Loucy (cell line): ENCODE results near the gene PSMG3.

Source experiments
- H2AFZ ChIP-seq: fragments of 200-600 bp; sonication (generic); 2 replicates; pipeline ENCODE4 v1.6.0; 2016; ENCODE audit warnings: antibody characterized with exemption, mild to moderate bottlenecking, low read length, moderate library complexity
- H3F3A ChIP-seq: fragments of 200-600 bp; 2 replicates; pipeline ENCODE4 v1.6.0; 2016; ENCODE audit warnings: antibody characterized with exemption, low read depth, mild to moderate bottlenecking
- H3K27me3 ChIP-seq: fragments of 200-600 bp; sonication (generic); 2 replicates; pipeline ENCODE4 v1.6.1; 2014; ENCODE audit warnings: low read length, mild to moderate bottlenecking; ENCODE audit not compliant: insufficient read depth, poor library complexity, severe bottlenecking
- H3K36me3 ChIP-seq: fragments of 200-600 bp; sonication (generic); 2 replicates; pipeline ENCODE4 v1.6.1; 2016; ENCODE audit warnings: low read length; ENCODE audit not compliant: insufficient read depth
- H3K4me1 ChIP-seq: fragments of 200-600 bp; sonication (generic); 2 replicates; pipeline ENCODE4 v1.5.1; 2014; ENCODE audit warnings: low read length, mild to moderate bottlenecking; ENCODE audit not compliant: insufficient read depth, poor library complexity, severe bottlenecking
- H3K4me2 ChIP-seq: fragments of 200-600 bp; sonication (generic); 2 replicates; pipeline ENCODE4 v1.6.0; 2014; ENCODE audit warnings: antibody characterized with exemption, low read length, low read depth, mild to moderate bottlenecking; ENCODE audit not compliant: poor library complexity, severe bottlenecking
- H3K4me3 ChIP-seq: fragments of 200-600 bp; sonication (generic); 2 replicates; pipeline ENCODE4 v1.5.1; 2014; ENCODE audit warnings: low read length, mild to moderate bottlenecking, mixed read lengths; ENCODE audit not compliant: poor library complexity, severe bottlenecking
- H3K79me2 ChIP-seq: fragments of 200-600 bp; sonication (generic); 2 replicates; pipeline ENCODE4 v1.6.1; 2014; ENCODE audit warnings: low read length; ENCODE audit not compliant: insufficient read depth
- H3K9ac ChIP-seq: fragments of 200-600 bp; sonication (generic); 2 replicates; pipeline ENCODE4 v1.6.0; 2014; ENCODE audit warnings: mild to moderate bottlenecking, low read depth, low read length, moderate library complexity; ENCODE audit not compliant: poor library complexity, severe bottlenecking
- H3K9me2 ChIP-seq: fragments of 200-600 bp; sonication (generic); replicated peaks from 2 replicates; pipeline ENCODE4 v1.6.1; 2016; ENCODE audit warnings: low read depth, low read length, mixed read lengths
- H3K9me3 ChIP-seq: fragments of 200-600 bp; sonication (generic); 2 replicates; pipeline ENCODE4 v1.6.1; 2014; ENCODE audit warnings: mild to moderate bottlenecking, antibody characterized with exemption, low read length, low read depth; ENCODE audit not compliant: insufficient read depth
- H4K20me1 ChIP-seq: fragments of 200-600 bp; sonication (generic); 2 replicates; pipeline ENCODE4 v1.6.0; 2014; ENCODE audit warnings: antibody characterized with exemption, low read length, mild to moderate bottlenecking; ENCODE audit not compliant: insufficient read depth, poor library complexity, severe bottlenecking
- EZH2phosphoT487 ChIP-seq: fragments of 200-600 bp; IDR thresholded peaks from 2 replicates; pipeline ENCODE4 v1.6.1; 2018; ENCODE audit warnings: antibody characterized with exemption, mild to moderate bottlenecking, moderate library complexity, borderline replicate concordance
- TF ChIP-seq, protein P1 (sequence below): fragments of 200-600 bp; sonication (generic); conservative IDR thresholded peaks from 2 replicates; pipeline ENCODE4 v1.5.1; 2014; ENCODE audit warnings: mild to moderate bottlenecking, antibody characterized with exemption, low read length

PSMG3 gene

DNA sequence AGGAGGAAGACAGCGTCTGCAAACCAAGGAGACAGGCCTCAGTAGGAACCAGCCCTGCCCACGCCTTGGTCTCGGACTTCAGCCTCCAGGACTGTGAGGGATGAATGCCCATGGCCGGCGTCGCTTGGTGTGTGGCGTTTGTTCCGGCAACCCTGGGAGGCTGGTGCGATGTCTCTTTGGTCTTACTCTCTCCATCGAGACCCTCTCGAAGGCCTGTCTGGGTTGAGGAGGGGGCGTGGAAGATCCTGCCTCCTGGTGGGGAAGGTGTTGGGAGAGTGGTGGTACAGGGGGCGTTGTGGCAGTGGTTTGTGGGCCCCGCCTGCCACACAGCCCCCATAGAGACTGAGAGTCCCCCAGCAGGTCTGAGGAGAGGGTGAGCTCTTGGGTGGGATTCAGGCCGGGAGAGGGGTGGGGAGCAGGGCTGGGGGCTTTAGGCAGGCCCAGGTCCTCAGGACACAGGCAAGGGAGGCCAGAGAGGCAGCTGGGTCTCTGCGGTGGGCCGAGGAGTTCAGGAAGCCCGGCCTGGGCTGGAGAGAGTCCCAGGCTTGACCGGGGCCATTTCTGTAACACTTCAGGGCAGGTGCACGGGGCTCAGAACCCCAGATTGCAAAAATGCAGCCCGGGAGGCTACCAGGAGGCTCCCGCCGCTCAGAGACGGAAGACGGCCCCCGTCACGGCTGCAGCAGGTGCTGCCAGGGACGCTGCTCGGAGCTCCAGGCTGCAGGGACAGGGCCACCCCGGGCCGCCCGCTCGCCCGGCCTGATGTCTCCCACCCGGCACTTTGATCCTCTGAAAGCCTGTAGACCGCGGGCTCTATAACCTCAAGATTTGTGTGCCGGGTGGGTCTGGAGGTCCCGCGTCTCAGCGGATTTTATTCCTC lies 33.8 kb upstream of the PSMG3 start:
- H4K20me1 ChIP-seq = no peaks in the 10 kb centered on the region
- H2AFZ ChIP-seq = no peak overlapping the region
- no peaks in the 10 kb centered on the region for H3K27me3 ChIP-seq
- H3K4me1 ChIP-seq = peaks cover 13% of the 10 kb centered on the region
- no peaks in the 10 kb centered on the region for H3K9me3 ChIP-seq
- no peaks in the 10 kb centered on the region for H3K36me3 ChIP-seq
- no peak overlapping the region for H3K4me2 ChIP-seq
- no peaks in the 10 kb centered on the region for H3K79me2 ChIP-seq
- no peaks in the 10 kb centered on the region for H3F3A ChIP-seq
- no peaks in the 10 kb centered on the region for H3K9me2 ChIP-seq
- no peak overlapping the region for H3K4me3 ChIP-seq
- TF ChIP-seq, protein P1, sequence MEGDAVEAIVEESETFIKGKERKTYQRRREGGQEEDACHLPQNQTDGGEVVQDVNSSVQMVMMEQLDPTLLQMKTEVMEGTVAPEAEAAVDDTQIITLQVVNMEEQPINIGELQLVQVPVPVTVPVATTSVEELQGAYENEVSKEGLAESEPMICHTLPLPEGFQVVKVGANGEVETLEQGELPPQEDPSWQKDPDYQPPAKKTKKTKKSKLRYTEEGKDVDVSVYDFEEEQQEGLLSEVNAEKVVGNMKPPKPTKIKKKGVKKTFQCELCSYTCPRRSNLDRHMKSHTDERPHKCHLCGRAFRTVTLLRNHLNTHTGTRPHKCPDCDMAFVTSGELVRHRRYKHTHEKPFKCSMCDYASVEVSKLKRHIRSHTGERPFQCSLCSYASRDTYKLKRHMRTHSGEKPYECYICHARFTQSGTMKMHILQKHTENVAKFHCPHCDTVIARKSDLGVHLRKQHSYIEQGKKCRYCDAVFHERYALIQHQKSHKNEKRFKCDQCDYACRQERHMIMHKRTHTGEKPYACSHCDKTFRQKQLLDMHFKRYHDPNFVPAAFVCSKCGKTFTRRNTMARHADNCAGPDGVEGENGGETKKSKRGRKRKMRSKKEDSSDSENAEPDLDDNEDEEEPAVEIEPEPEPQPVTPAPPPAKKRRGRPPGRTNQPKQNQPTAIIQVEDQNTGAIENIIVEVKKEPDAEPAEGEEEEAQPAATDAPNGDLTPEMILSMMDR = no peak
- no peak for TF ChIP-seq EZH2phosphoT487
- no peak overlapping the region for H3K9ac ChIP-seq

DNA sequence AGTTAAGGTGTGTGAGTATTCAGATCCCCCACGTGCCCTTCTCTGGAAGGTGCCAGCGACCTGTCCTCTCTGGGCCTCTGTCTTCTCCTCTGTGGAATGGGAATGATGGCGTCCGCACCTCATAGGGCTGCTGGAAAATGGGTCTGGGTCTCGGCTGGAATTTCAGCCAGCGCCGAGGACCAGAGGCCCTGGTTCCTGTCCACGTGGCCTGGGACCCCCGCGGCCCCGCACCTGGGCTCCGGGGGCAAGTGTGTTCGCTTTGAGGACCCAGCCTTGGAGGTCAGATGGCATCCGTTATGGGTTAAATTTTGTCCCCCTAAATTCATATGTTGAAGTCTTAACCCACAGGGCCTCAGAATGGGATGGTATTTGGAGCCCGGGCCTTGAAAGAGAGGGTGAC lies 32.6 kb upstream of the PSMG3 start:
- H3K9me3 ChIP-seq = no peaks in the 10 kb centered on the region
- no peaks in the 10 kb centered on the region for H3K27me3 ChIP-seq
- no peak overlapping the region for H3K9ac ChIP-seq
- no peaks in the 10 kb centered on the region for H3K36me3 ChIP-seq
- TF ChIP-seq, protein P1 = no peak
- no peak for TF ChIP-seq EZH2phosphoT487
- H3K9me2 ChIP-seq = no peaks in the 10 kb centered on the region
- H3K4me2 ChIP-seq = no peak overlapping the region
- no peaks in the 10 kb centered on the region for H3K79me2 ChIP-seq
- H2AFZ ChIP-seq = no peak overlapping the region
- H3F3A ChIP-seq = no peaks in the 10 kb centered on the region
- H3K4me1 ChIP-seq = peaks cover 13% of the 10 kb centered on the region
- no peak overlapping the region for H3K4me3 ChIP-seq
- no peaks in the 10 kb centered on the region for H4K20me1 ChIP-seq

DNA sequence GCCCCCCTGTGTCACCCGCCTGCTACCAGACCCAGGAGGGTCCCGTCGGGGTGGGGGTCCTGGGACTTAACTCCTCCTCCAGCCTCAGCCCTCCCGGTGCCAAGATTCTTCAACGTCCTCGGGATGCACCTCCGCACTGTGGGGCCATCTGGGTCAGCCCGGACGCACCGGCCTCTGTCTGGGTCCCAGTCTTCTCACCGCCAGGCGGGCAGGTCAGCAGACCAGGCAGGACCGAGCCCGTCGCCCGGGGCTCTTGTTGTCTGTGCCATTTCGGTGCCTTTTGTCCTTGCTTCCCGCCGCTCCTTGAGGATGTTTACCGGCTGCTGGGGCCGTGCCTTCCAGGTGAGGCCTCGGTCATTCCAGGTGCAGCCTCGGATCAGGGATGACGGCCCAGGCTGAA lies 32.1 kb upstream of the PSMG3 start:
- Histone ChIP-seq H4K20me1 (no peaks in the 10 kb centered on the region), H2AFZ (no peak overlapping the region), H3F3A (no peaks in the 10 kb centered on the region), H3K4me3 (no peak overlapping the region), H3K9ac (no peak overlapping the region), H3K79me2 (no peaks in the 10 kb centered on the region), H3K36me3 (no peaks in the 10 kb centered on the region), H3K4me2 (no peak overlapping the region), H3K9me2 (no peaks in the 10 kb centered on the region), H3K4me1 (peaks cover 8% of the 10 kb centered on the region), H3K27me3 (no peaks in the 10 kb centered on the region), H3K9me3 (no peaks in the 10 kb centered on the region)
- TF ChIP-seq EZH2phosphoT487 = no peak
- TF ChIP-seq, protein P1 = no peak
